Upper lobe of left lung (tissue), 4 donors: ENCODE results near the gene MB.

ENCODE experiments used
- POLR2AphosphoS5 ChIP-seq, 2 donors: sonication (generic); formaldehyde crosslinking; IDR thresholded peaks; one replicate each; pipeline ENCODE4 v1.5.1; 2017; ENCODE audit warnings: antibody characterized with exemption in 2 of 2
- TF ChIP-seq, protein P1 (sequence below), 6 experiments: fragments of 450-650 bp in 4 of 6; fragments of 200-600 bp in 2 of 6; sonication (generic) in 2 of 6; IDR thresholded peaks; one replicate each; pipeline ENCODE4 v1.5.1; 2016 to 2019; ENCODE audit warnings: antibody characterized with exemption in 6 of 6

DNA sequence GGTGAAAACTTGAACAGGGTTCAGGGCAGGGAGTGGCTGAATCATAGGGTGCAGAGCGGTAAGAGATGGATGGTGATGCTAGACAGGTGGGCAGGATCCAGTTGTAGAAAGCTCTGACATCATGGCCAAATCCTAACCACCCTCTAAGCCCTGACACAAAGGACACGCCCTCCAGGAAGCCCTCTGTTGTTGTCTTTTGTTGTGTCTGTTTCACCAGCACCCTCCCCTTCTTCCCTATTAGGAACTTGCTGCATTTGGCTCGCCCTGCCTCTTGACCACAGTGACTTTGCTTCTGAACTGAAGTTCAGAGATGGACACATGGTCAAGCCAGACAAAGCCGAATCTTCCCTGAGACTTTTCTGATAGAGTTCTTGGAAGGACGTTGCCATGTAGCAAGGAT is 16.9 kb upstream of the MB start:
- TF ChIP-seq, protein P1, sequence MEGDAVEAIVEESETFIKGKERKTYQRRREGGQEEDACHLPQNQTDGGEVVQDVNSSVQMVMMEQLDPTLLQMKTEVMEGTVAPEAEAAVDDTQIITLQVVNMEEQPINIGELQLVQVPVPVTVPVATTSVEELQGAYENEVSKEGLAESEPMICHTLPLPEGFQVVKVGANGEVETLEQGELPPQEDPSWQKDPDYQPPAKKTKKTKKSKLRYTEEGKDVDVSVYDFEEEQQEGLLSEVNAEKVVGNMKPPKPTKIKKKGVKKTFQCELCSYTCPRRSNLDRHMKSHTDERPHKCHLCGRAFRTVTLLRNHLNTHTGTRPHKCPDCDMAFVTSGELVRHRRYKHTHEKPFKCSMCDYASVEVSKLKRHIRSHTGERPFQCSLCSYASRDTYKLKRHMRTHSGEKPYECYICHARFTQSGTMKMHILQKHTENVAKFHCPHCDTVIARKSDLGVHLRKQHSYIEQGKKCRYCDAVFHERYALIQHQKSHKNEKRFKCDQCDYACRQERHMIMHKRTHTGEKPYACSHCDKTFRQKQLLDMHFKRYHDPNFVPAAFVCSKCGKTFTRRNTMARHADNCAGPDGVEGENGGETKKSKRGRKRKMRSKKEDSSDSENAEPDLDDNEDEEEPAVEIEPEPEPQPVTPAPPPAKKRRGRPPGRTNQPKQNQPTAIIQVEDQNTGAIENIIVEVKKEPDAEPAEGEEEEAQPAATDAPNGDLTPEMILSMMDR (IDR thresholded peaks at IDR 0.05): no peak
- TF ChIP-seq POLR2AphosphoS5 (IDR thresholded peaks at IDR 0.05): no peak
